Measurements from ENCODE around the gene PTGIS.

DNA sequence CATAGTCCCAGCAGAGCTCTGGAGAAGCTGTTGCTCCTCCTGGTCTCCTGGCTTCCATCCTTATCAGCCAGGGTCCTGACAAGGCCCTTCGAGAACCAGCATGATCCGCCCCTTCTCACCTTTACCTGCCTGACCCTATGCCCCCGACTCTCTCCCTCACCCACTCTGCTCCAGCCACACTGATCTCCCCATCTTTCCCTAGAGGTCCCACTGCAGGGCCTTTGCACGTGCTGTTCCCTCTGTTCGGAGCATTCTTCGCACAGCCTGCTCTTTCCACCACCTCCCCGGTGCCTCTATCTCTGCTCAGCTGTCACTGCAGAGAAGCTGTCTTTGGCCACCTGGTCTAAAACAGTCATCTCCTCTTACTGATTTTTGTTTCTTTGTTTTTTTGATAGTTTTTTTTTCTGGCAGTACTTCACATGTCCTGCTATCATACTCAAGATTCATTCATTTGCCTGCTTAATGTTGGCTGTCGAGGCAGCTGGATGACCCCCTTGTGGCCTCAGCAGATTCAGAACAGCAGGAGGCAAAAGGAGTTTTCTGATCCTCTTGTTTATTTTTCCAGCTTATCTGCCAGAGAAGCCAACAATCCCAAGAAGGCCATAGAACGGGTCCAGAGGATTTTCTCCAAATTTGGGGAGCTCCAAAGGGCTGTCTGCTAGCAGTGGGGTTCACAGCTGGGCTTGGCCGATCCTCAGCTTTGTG, 1.6 kb upstream of the PTGIS start:
- TF ChIP-seq, protein P1, sequence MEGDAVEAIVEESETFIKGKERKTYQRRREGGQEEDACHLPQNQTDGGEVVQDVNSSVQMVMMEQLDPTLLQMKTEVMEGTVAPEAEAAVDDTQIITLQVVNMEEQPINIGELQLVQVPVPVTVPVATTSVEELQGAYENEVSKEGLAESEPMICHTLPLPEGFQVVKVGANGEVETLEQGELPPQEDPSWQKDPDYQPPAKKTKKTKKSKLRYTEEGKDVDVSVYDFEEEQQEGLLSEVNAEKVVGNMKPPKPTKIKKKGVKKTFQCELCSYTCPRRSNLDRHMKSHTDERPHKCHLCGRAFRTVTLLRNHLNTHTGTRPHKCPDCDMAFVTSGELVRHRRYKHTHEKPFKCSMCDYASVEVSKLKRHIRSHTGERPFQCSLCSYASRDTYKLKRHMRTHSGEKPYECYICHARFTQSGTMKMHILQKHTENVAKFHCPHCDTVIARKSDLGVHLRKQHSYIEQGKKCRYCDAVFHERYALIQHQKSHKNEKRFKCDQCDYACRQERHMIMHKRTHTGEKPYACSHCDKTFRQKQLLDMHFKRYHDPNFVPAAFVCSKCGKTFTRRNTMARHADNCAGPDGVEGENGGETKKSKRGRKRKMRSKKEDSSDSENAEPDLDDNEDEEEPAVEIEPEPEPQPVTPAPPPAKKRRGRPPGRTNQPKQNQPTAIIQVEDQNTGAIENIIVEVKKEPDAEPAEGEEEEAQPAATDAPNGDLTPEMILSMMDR (IDR thresholded peaks at IDR 0.05; ENCODE audit: insufficient read depth, low read length): no peak
- no peak for TF ChIP-seq POLR2AphosphoS5 (IDR thresholded peaks at IDR 0.05; ENCODE audit: low read depth)
- TF ChIP-seq, protein P2, sequence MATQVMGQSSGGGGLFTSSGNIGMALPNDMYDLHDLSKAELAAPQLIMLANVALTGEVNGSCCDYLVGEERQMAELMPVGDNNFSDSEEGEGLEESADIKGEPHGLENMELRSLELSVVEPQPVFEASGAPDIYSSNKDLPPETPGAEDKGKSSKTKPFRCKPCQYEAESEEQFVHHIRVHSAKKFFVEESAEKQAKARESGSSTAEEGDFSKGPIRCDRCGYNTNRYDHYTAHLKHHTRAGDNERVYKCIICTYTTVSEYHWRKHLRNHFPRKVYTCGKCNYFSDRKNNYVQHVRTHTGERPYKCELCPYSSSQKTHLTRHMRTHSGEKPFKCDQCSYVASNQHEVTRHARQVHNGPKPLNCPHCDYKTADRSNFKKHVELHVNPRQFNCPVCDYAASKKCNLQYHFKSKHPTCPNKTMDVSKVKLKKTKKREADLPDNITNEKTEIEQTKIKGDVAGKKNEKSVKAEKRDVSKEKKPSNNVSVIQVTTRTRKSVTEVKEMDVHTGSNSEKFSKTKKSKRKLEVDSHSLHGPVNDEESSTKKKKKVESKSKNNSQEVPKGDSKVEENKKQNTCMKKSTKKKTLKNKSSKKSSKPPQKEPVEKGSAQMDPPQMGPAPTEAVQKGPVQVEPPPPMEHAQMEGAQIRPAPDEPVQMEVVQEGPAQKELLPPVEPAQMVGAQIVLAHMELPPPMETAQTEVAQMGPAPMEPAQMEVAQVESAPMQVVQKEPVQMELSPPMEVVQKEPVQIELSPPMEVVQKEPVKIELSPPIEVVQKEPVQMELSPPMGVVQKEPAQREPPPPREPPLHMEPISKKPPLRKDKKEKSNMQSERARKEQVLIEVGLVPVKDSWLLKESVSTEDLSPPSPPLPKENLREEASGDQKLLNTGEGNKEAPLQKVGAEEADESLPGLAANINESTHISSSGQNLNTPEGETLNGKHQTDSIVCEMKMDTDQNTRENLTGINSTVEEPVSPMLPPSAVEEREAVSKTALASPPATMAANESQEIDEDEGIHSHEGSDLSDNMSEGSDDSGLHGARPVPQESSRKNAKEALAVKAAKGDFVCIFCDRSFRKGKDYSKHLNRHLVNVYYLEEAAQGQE (IDR thresholded peaks at IDR 0.05; ENCODE audit: insufficient replicate concordance, low read depth): no peak
